ENCODE results near the gene TIGD1. TPM values are rescaled to one million over a fixed set of nuclear protein-coding genes. Genes with fewer than 3 reads are reported as not detected.

Gene TIGD1
- total RNA-seq, 1 donor from 2014 or later: 3.9 TPM

- TF ChIP-seq CTCF (IDR thresholded peaks at IDR 0.05): no peak
- Histone ChIP-seq H3K36me3 (no peaks in the 10 kb centered on the region), H3K4me3 (no peak within 1 kb of the TSS), H3K4me1 (peaks cover 15% of the 10 kb centered on the region), H3K9me3 (no peaks in the 10 kb centered on the region), H3K27ac (no peak within 1 kb of the TSS), H3K27me3 (peaks cover 57% of the 10 kb centered on the region)
- no peak for DNase-seq
- intact Hi-C loops (cut with DNase I): loop anchor here (10.0 kb wide), 1 partner anchor 621 kb away; no protein-coding TSS in a partner anchor
- ATAC-seq: no peak
These were observed 24.5 kb downstream of the TIGD1 start, which contains the start of gene CHRND for GRCh38 chr2:232525791-232526371. Gene CHRND, plus strand, starts transcription at chr2:232526160. Its CDS starts 56 bp downstream, at chr2:232526216.

- Histone ChIP-seq H3K4me1 (peaks cover 15% of the 10 kb centered on the region), H3K27ac (no peak overlapping the region), H3K27me3 (peaks cover 64% of the 10 kb centered on the region), H3K36me3 (no peaks in the 10 kb centered on the region), H3K9me3 (no peaks in the 10 kb centered on the region), H3K4me3 (no peak overlapping the region)
- no peak for TF ChIP-seq CTCF (IDR thresholded peaks at IDR 0.05)
- intact Hi-C loops (cut with DNase I): loop anchor here (10.0 kb wide), 1 partner anchor 620 kb away; no protein-coding TSS in a partner anchor
- no peak for DNase-seq
- ATAC-seq: no peak
These were observed 25.2 kb downstream of the TIGD1 start for GRCh38 chr2:232525199-232525598.

GRCh38 chr2:232524771-232525170, 25.6 kb downstream of the TIGD1 start:
- Histone ChIP-seq H3K4me1 (peaks cover 15% of the 10 kb centered on the region), H3K27me3 (peaks cover 69% of the 10 kb centered on the region), H3K27ac (no peak overlapping the region), H3K36me3 (no peaks in the 10 kb centered on the region), H3K4me3 (no peak overlapping the region), H3K9me3 (no peaks in the 10 kb centered on the region)
- intact Hi-C loops (cut with DNase I): loop anchor here (10.0 kb wide), 1 partner anchor 620 kb away; no protein-coding TSS in a partner anchor
- ATAC-seq (no peak), DNase-seq (no peak)
- TF ChIP-seq CTCF (IDR thresholded peaks at IDR 0.05): no peak

GRCh38 chr2:232523682-232524597, 26.4 kb downstream of the TIGD1 start:
- peaks cover 69% of the 10 kb centered on the region for H3K27me3 ChIP-seq

GRCh38 chr2:232523402-232523681, 27.0 kb downstream of the TIGD1 start:
- H3K27ac ChIP-seq: no peak overlapping the region
- no peak overlapping the region for H3K4me3 ChIP-seq
- H3K4me1 ChIP-seq: peaks cover 15% of the 10 kb centered on the region
- intact Hi-C loops (cut with DNase I): loop anchor here (10.0 kb wide), 1 partner anchor 619 kb away; no protein-coding TSS in a partner anchor
- H3K9me3 ChIP-seq: no peaks in the 10 kb centered on the region
- DNase-seq (no peak), ATAC-seq (no peak)
- H3K36me3 ChIP-seq: no peaks in the 10 kb centered on the region
- no peak for TF ChIP-seq CTCF (IDR thresholded peaks at IDR 0.05)
- H3K27me3 ChIP-seq: peaks cover 69% of the 10 kb centered on the region

More at GRCh38 chr2:232523682-232524597, 26.4 kb downstream of the TIGD1 start:
- ATAC-seq (no peak), DNase-seq (no peak)
- Histone ChIP-seq H3K36me3 (no peaks in the 10 kb centered on the region), H3K27ac (no peak overlapping the region), H3K9me3 (no peaks in the 10 kb centered on the region), H3K4me1 (peaks cover 15% of the 10 kb centered on the region), H3K4me3 (no peak overlapping the region)
- TF ChIP-seq CTCF (IDR thresholded peaks at IDR 0.05): no peak
- intact Hi-C loops (cut with DNase I): loop anchor here (10.0 kb wide), 1 partner anchor 619 kb away; no protein-coding TSS in a partner anchor
